HG03565 (cell line): ENCODE results near the gene PSMB8.
"Not testable (repeated sequence)": the region's sequence is repeated elsewhere in the genome, so short reads cannot be mapped to it uniquely, and the experiment has no call there.

Source experiments
- ATAC-seq: cut with Tn5 transposase; IDR thresholded peaks from one replicate; pipeline ENCODE4 v1.9.1; 2021; ENCODE audit warnings: mild to moderate bottlenecking, moderate library complexity; ENCODE audit not compliant: unreplicated experiment

PSMB8 gene

DNA sequence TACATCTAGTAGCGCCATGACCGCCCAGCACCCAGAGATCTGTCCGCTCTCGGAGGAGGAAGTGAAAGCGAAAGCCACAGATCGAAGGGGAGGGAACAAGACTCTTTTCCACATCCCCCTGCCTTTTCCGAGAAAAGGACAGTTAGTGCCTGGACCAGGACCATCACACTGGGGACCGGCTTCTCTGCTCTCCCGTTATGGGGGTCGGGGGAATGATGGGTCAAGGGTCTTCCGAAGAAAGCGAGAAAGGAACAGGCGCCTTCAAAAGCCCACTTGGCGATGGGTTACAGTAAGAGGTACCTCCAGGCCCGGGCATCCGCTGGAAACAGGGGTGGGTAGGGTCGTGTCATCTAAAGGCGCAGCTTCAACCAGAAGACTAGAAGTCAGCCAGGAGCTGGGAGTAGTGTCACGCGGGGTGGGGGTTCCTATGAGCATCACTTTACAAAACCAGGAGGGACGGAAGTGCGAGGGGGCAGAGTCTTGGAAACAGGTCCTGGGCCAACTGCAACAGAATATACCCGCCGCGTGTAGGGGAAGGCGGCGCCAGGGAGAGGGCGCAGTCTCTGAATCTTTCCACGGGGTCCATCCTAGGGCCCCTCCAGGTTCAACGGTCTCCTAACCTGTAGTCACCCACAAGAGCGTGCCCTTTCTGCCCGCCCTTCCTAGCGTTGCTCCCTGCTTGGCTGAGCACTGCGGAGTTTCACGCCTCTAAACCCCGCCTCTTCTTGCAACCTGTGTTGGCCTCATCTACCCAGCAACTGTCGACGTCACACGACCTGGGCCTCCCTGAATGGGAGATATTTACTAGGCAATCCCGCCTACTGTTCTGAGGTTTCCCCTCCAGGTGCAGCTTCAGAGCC lies at the start of gene PSMB8:
Gene PSMB8, minus strand, starts transcription at position 69 of the 860 bp plus-strand sequence. Its CDS starts 51 bp downstream, at position 18.
- peak; percentile 60 for ATAC-seq

GRCh38 chr6:32890831-32891230 lies 47.0 kb upstream of the PSMB8 start:
- no peak for ATAC-seq

DNA sequence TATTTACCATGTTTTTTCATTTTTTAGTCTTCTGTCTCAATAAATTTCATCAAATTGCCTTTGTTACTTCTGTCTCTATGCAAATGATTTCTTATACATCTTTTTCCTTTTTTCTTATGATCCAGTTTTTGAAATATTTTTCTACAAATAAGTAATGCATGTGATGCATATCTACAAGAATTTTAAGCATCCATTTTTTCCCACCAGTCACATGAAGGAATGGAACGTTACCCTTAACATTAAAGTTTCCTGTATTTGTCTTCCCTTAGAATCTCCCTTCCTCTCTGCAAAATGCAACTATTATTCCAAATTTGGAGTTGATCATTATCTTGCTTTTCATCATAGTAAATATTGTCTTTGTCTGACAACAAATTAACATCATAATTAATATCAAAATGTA lies 45.7 kb upstream of the PSMB8 start:
- ATAC-seq: no peak

GRCh38 chr6:32888576-32888975 lies 44.7 kb upstream of the PSMB8 start:
- ATAC-seq: no peak

DNA sequence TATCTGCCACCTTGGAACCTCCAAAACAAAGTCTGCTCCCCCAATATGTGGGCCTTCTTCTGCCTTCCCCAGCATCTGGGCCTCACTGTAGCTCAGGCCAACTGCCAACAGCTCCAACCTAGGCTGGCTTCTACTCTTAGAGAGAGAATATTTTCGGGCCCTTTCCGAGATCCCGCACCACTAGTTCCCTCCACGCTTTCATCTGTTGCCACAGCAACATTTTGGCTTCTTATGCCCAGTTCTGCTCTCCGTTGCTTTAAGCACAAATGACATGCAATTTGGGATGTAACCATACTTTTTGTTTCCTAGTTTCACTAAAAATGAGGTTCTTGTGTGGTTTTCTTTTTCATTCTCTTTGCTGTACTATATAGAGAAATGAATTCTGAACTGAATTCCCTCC lies 43.8 kb upstream of the PSMB8 start:
- no peak for ATAC-seq

- no peak for ATAC-seq
Measured at GRCh38 chr6:32886681-32887383, 43.0 kb upstream of the PSMB8 start.

DNA sequence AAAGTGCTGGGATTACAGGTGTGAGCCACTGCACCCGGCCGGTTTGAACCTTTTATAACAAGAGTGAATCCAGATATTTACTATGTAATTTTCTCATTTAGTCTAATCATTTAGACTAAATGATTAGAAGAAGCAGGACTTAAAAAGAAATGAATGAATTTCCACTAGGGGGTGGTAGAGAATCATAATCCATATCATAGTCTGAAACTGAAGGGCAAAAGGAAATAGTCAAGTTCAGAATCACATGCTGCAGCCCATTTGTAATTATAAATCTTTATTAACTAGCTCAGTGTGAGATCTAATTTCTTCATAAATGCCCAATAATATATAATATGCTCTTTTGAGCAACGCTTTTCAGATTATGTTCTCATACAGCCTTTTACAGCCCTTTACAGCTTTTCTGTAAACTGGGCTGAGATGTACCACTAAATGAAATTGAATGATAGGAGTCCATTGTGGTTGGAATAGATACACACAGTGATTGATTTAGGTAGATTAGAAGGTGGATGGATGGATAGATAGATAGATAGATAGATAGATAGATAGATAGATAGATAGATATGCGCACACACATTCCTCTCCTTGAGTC lies 41.9 kb upstream of the PSMB8 start:
- ATAC-seq: no peak

- ATAC-seq: no peak
Measured at GRCh38 chr6:32883789-32884188, 39.9 kb upstream of the PSMB8 start.

- no peak for ATAC-seq
Measured at GRCh38 chr6:32882879-32883250, 39.0 kb upstream of the PSMB8 start.

GRCh38 chr6:32880962-32881361 lies 37.1 kb upstream of the PSMB8 start:
- not testable (repeated sequence) for ATAC-seq

DNA sequence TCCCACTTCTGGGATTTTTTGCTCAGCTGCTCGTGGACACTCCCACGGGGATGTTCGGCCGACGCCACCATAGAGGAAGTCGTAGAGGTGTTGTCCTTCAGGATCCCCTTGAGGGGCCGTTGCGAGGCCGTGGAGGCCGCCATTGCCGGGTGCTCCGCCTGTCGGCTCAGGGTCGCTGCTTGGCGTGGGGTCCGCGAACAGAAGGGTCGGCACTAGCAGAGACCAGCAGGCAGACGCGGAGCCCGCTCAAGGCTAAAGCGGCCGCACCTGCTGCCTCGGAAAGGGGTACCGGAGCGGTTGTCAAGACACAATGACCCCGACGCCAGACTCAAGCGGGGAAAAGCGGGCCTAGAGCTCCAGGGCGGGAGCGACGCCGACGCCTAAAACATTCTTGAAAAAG lies 35.8 kb upstream of the PSMB8 start:
- no peak for ATAC-seq

GRCh38 chr6:32876603-32877002 lies 32.8 kb upstream of the PSMB8 start:
- no peak for ATAC-seq

DNA sequence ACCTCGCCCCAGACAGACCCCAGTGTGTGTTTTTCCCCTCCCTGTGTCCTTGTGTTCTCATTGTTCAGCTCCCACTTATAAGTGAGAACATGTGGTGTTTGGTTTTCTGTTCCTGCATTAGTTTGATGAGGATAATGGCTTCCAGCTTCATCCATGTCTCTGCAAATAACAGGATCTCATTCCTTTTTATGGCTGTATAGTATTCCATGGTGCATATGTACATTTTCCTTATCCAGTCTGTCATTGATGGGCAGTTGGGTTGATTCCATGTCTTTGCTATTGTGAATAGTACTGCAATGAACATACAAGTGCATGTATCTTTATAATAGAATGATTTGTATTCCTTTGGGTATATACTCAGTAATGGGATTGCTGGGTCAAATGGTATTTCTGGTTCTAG lies 30.1 kb upstream of the PSMB8 start:
- not testable (repeated sequence) for ATAC-seq

GRCh38 chr6:32868257-32868788 lies 24.5 kb upstream of the PSMB8 start:
- ATAC-seq: no peak

DNA sequence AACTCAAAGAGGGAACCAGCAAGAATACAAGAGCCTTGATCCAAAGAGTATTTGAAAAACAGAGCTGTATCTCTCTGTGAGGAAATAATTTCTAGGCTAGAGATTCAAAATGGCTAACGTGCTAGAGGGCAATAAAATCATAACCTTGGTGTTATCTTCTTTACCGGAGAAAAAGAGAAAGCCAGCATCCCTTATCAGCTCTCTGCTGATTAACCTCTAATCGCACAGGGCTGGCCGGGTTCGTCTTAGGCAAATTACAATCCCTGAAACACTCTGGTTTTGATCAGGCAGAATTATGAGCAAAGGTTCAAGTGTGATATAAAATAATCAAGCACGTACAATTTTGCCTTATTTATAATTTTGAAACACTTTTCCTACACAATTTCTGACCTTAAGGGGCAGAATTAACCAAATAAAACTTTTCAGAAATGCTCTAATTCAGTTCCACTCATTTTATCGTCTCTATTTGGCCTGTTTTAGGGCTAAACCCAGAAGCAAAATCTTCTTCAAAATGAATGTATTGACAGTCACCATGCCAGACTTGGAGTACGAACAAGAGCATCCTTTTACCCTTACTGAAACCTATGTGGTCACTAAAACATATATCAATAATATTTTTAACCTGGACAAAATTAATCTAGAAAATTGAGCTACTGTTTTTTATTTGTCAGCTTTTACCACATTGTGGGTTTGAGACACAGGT lies 23.9 kb upstream of the PSMB8 start:
- ATAC-seq: no peak

DNA sequence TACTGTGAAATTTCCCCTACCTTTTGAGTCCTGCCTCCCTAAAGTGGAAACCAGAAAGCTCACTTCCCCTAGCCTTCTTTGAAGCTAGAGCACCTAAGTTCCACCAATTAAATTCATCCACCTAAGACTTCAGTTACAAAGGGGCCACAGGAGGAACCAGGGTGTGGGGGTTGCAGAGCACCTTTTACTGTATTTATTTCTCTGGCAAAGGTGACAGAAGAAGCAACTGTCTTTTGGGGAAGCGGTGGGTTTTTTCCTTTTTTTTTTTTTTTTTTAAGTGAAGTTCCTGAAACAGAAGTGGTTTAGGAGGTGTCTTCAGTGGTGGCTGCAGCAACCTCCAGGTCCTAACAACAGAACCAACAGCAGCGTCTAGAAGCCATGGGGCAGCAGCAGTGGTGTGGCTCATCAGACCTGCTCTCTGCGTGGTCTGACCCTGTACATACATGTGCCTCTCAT lies 23.2 kb upstream of the PSMB8 start:
- no peak for ATAC-seq

DNA sequence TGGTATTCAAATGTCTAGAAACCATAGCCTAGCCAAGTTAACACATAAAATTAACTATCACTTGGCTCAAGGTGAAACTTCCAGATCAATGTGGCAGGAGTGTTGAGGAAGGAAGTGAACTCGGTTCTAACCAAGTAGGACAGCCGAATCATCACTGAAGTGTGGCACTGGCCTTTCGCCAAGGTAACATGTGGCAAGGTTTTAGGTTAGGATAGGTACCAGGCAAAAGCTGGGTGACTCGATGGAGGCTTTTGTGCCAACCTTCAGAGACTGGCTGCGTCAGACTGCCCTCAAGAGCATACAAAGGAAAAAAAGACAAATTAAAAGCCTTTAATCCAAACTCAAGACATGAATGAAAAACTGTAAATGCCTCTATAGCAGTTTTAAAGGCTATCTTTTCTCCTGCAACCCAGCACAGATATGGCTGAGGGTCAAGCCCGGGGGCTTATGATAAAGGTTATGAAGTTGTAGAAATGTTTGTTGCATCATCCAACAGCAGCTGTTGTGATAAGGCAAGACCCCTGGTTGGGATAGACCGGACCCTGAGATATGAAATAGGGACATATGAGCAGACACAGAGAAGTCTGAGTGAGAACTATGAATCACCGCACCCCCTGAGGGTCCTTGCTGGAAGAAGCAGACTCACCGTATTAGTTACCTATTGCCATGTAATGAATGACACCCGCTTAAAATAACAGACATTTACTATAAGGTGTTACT lies 22.0 kb upstream of the PSMB8 start:
- no peak for ATAC-seq

DNA sequence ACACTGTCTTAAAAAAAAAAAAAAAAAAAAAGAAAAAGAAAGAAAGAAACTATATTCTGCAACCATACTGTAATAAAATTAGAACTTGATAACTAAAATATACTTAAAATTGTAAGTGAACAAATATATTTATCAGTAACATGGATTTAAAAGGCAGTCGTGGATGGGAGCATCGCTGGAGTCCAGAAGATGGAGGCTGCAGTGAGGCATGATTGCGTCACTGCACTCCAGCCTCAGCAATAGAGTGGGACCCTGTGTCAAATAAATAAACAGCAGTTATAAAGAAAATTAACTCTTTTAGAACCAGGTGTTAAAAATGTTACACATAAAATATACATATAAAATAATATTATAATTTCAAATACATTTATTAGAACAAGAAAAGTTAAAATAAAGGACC lies 18.9 kb upstream of the PSMB8 start:
- ATAC-seq: no peak

- no peak for ATAC-seq
Measured at GRCh38 chr6:32860674-32861073, 16.8 kb upstream of the PSMB8 start.

- ATAC-seq: no peak
Measured at GRCh38 chr6:32858194-32858593, 14.3 kb upstream of the PSMB8 start.
